Peyer's patch (tissue), 4 donors: ENCODE measurements around the gene CA4. TPM values are rescaled to one million over a fixed set of nuclear protein-coding genes. Genes with fewer than 3 reads are reported as not detected.
"Not testable (repeated sequence)": the region's sequence is repeated elsewhere in the genome, so short reads cannot be mapped to it uniquely, and the experiment has no call there.

Source experiments
- DNase-seq, 3 donors: peaks; one replicate each; pipeline ENCODE4 v3.0.0-alpha.2; 2017 to 2019
- H3K27ac ChIP-seq, 4 donors: fragments of 200-600 bp; sonication (generic); one replicate each; pipeline ENCODE4 v1.5.1; 2016 to 2019
- H3K27me3 ChIP-seq, 2 donors: fragments of 200-600 bp; sonication (generic); one replicate each; pipeline ENCODE4 v1.5.1; 2019
- H3K36me3 ChIP-seq, 3 donors: fragments of 200-600 bp; sonication (generic); one replicate each; pipeline ENCODE4 v1.5.1; 2016 to 2019
- H3K4me1 ChIP-seq, 4 donors: fragments of 200-600 bp; sonication (generic); one replicate each; pipeline ENCODE4 v1.5.1; 2016 to 2019
- H3K4me3 ChIP-seq, 4 donors: fragments of 200-600 bp; sonication (generic); 1 replicate in 3 of 4; 2 replicates in 1 of 4; pipeline ENCODE4 v1.5.1; 2016 to 2019; ENCODE audit warnings: mild to moderate bottlenecking in 1 of 4
- H3K9me3 ChIP-seq, 4 donors: fragments of 200-600 bp; sonication (generic); one replicate each; pipeline ENCODE4 v1.5.1; 2016 to 2019; ENCODE audit warnings: mild to moderate bottlenecking in 1 of 4
- POLR2A ChIP-seq, 2 donors: fragments of 450-650 bp; IDR thresholded peaks; one replicate each; pipeline ENCODE4 v1.5.1; 2017; ENCODE audit warnings: antibody characterized with exemption in 2 of 2, mild to moderate bottlenecking in 2 of 2, moderate library complexity in 2 of 2
- total RNA-seq, 4 donors: library from RNA; depleted of rRNA; stranded (reverse); fragments of >200 nt; gene quantifications; one replicate each; pipeline ENCODE4 v1.1.0, GENCODE V29; 2016
- TF ChIP-seq, protein P1 (sequence below), 6 experiments: fragments of 450-650 bp in 4 of 6; fragments of 200-600 bp in 2 of 6; sonication (generic) in 1 of 6; IDR thresholded peaks; one replicate each; pipeline ENCODE4 v1.5.1; 2017 to 2019; ENCODE audit warnings: antibody characterized with exemption in 6 of 6, mild to moderate bottlenecking in 3 of 6, moderate library complexity in 1 of 6

CA4 gene
- total RNA-seq, 4 donors from 2014 or later = 1.6 to 18.4 (median 12.3) TPM; not detected in 1

DNA sequence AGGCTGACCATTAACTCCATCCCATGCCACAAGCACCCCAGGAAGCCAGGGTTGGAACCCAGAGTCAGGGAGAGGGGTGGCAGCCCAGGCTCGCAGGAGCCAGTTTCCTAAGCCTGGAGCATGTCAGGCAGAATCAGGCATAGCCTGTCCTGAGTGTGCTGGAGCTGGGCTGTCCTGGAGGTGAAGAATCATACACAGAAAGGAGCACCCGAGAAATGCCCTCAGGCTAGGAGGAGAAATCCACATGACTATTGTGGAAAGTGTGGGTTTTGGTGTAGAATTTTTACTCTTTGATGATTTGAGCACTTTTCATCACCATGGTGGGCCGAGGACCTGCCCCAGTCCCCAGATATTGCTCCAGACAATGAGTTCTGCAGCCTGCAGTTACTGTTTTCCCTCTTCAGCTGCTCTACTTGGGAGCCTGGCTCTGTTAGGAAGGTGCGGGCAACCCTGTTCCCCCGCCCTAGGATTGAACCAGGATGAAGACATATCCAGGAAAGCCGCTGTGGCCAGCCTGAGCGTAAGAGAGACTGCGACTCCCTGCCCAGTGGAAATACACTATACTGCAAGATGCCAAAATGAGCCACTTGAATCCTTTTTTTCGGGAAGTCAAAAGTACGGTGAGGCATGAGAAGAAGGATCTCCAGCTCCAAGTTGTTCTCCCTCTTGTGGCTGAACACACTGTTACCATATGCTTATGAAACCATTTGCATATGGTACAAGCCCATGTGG is 42.1 kb upstream of the CA4 start:
- H3K27me3 ChIP-seq = no peaks in the 10 kb centered on the region
- TF ChIP-seq, protein P1, sequence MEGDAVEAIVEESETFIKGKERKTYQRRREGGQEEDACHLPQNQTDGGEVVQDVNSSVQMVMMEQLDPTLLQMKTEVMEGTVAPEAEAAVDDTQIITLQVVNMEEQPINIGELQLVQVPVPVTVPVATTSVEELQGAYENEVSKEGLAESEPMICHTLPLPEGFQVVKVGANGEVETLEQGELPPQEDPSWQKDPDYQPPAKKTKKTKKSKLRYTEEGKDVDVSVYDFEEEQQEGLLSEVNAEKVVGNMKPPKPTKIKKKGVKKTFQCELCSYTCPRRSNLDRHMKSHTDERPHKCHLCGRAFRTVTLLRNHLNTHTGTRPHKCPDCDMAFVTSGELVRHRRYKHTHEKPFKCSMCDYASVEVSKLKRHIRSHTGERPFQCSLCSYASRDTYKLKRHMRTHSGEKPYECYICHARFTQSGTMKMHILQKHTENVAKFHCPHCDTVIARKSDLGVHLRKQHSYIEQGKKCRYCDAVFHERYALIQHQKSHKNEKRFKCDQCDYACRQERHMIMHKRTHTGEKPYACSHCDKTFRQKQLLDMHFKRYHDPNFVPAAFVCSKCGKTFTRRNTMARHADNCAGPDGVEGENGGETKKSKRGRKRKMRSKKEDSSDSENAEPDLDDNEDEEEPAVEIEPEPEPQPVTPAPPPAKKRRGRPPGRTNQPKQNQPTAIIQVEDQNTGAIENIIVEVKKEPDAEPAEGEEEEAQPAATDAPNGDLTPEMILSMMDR (IDR thresholded peaks at IDR 0.05) = no peak
- no peak for TF ChIP-seq POLR2A (IDR thresholded peaks at IDR 0.05)
- H3K36me3 ChIP-seq = no peaks in the 10 kb centered on the region
- DNase-seq = no peak
- H3K4me1 ChIP-seq = no peaks in the 10 kb centered on the region
- no peak overlapping the region for H3K27ac ChIP-seq
- H3K4me3 ChIP-seq = no peak overlapping the region
- H3K9me3 ChIP-seq = no peaks in the 10 kb centered on the region

DNA sequence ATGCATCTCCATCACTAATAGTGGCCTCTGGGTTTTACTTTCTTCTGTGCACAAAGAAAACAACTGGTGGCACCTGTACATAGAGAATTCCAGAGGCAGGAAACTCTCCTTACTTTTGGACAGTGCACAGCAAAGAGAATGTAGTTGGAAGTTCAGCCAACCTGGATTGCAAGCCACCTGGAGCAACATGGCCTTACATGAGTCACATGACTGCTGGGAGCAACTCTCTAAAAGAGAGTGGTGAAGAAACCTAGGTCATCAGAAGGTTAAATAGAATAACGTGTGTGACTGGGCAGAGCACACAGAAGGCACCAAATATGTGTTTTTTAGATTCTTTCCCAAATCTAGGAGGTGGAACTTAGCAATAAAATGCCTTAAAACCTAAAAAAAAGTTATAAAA is 41.5 kb upstream of the CA4 start:
- DNase-seq = not testable (repeated sequence)

DNA sequence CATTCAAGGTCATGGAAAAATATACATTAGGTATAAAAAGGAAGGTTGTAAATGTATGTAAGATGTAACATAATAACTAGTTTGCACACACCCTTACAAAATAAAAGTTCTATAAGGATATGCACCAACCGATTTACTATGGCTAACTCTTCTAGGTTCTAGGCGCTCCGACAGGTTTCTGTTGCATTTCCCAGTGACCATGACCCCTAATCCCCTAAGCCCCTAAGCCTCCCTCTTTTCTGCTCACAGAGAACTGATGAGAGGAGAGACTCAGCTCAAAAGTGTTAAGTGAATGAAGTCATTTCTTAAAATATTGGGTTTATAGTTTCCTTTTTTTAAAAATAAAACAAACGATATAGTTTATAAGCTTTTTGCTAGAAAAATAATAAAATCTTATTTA is 41.1 kb upstream of the CA4 start:
- Histone ChIP-seq H3K27ac (no peak overlapping the region), H3K4me3 (no peak overlapping the region), H3K27me3 (no peaks in the 10 kb centered on the region), H3K4me1 (no peaks in the 10 kb centered on the region), H3K9me3 (no peaks in the 10 kb centered on the region), H3K36me3 (no peaks in the 10 kb centered on the region)
- TF ChIP-seq, protein P1 (IDR thresholded peaks at IDR 0.05) = no peak
- TF ChIP-seq POLR2A (IDR thresholded peaks at IDR 0.05) = no peak
- no peak for DNase-seq

More for the DNA sequence above, 41.5 kb upstream of the CA4 start:
- H3K36me3 ChIP-seq, H3K4me3 ChIP-seq, H3K9me3 ChIP-seq, H3K27me3 ChIP-seq, H3K27ac ChIP-seq, H3K4me1 ChIP-seq: not testable (repeated sequence)

DNA sequence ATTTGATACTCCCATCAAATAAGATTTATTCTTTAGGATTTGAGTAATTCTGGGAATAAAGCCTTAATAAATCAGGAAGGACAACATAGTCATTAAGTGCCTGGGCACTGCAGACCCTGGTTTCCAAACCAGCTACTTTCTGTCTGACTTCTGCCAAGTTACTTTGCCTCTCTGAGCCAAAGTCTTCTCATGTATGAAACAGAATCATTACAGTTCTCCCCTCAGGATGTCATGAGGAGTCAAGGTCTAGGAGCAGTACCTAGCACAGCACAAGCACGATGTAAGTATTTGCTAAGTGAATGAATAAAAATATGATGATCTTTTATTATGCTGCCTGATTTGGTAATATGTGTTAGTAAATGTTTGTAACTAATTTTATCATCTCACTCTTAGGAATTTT is 40.6 kb upstream of the CA4 start:
- Histone ChIP-seq H3K27me3 (no peaks in the 10 kb centered on the region), H3K9me3 (no peaks in the 10 kb centered on the region), H3K4me3 (no peak overlapping the region)

DNA sequence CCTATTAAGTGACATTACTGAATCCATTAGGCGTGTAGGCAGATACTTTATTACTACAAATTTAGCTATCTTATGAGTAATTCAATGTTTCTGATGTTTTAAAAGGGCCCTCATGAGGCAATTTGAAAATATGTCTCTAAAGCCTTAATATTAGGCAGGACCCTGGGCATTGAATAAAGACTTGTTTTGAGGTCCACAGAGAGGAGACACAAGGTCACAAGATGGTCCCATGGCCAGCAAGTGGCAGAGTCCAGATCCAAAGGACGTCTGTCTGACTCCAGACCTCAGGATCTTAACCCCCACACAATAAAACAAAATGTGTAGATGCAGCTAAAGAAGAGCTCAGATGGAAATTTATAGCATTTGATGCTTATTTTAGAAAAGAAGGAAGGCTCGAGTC is 39.2 kb upstream of the CA4 start:
- H3K9me3 ChIP-seq = no peaks in the 10 kb centered on the region
- H3K27ac ChIP-seq = no peak overlapping the region
- no peaks in the 10 kb centered on the region for H3K4me1 ChIP-seq
- TF ChIP-seq, protein P1 (IDR thresholded peaks at IDR 0.05) = no peak
- no peak for TF ChIP-seq POLR2A (IDR thresholded peaks at IDR 0.05)
- H3K36me3 ChIP-seq = no peaks in the 10 kb centered on the region
- no peak for DNase-seq
- H3K27me3 ChIP-seq = no peaks in the 10 kb centered on the region
- no peak overlapping the region for H3K4me3 ChIP-seq

More for the DNA sequence above, 40.6 kb upstream of the CA4 start:
- DNase-seq = no peak
- TF ChIP-seq, protein P1 (IDR thresholded peaks at IDR 0.05) = no peak
- no peak for TF ChIP-seq POLR2A (IDR thresholded peaks at IDR 0.05)
- Histone ChIP-seq H3K36me3 (no peaks in the 10 kb centered on the region), H3K27ac (no peak overlapping the region), H3K4me1 (no peaks in the 10 kb centered on the region)

DNA sequence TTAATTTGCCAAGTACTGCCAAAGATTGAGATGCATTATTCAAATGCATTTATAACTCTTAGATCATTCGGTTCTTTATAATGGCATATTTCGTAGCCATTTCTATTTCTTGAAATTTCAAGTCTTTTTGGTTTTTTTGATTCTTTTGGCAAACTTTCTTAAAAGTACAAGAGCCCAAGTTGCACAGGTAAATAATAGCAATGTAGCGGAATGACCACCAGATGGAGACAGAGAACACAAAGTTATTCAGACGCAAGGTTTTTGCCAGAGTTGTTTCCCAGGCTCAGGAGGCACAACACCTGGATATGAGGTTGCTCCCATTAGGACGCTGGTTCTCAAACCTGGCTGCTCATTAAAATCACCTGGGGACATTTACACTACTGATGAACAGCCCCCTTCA is 38.1 kb upstream of the CA4 start:
- DNase-seq, H3K27me3 ChIP-seq, H3K36me3 ChIP-seq, H3K4me1 ChIP-seq, H3K4me3 ChIP-seq, H3K9me3 ChIP-seq, H3K27ac ChIP-seq: not testable (repeated sequence)

DNA sequence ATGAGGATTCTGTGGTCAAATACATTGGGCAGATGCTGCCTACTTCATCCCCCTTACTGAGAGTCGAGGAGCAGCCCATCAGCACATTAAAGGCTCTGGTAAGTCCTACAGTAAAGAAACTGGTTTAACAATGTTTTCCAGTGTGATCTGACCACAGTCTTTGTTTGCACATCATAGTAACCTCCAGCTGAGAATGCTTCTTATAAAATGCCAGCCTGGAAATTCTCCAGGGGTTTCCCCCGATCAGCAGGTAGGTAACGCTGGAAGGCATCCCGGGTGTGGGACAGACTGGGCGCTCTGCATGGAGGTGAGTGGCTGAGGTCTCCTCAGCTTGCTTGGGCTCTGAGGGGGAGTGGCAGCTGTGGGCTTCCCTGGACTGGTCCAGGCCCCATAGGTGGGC is 34.4 kb upstream of the CA4 start:
- not testable (repeated sequence) for H3K27me3 ChIP-seq, DNase-seq, H3K4me3 ChIP-seq, H3K4me1 ChIP-seq, H3K27ac ChIP-seq, H3K36me3 ChIP-seq, H3K9me3 ChIP-seq

DNA sequence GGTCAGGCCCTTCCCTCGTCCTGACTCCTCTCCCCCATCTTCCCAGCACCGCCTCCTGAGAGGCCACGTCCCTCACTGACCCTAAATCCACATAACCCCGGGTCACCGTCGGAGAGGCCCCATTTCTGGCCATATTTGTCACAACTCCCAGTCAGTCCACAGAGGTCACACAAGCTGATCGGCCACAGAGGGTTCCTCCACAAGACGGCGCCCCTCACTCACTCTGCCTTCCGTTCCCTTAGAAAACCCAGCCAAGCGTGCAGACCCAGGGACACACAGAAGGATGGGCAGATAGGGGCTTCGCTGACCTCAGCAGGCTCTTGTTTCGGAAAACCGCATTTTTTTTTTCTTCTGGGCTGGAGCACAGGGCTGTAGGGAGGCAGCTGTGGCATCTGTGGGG is 33.6 kb upstream of the CA4 start:
- H3K27ac ChIP-seq, H3K4me1 ChIP-seq, H3K27me3 ChIP-seq, H3K9me3 ChIP-seq, H3K36me3 ChIP-seq, H3K4me3 ChIP-seq, DNase-seq: not testable (repeated sequence)

DNA sequence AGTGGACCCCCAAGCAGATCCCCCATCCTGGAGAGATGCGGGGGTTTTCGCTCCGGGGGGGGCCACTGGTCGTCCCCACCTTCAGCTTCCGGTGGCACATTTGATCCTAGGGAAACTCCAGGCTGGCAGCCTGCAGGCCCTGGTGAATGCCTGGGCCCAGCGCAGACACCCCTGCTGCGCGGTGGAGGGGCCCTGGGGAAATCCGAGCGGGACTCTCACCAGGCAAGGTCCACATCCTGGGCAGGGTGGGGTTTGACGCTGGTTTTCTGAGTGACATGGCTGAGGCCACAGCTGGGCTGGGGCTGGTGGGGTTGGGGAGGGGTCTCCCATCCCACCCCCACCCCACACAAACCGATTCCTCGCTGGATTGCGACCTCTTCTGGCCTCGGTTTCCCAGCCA is 30.6 kb upstream of the CA4 start:
- not testable (repeated sequence) for H3K9me3 ChIP-seq, H3K36me3 ChIP-seq, DNase-seq, H3K4me3 ChIP-seq, H3K27me3 ChIP-seq, H3K27ac ChIP-seq, H3K4me1 ChIP-seq

DNA sequence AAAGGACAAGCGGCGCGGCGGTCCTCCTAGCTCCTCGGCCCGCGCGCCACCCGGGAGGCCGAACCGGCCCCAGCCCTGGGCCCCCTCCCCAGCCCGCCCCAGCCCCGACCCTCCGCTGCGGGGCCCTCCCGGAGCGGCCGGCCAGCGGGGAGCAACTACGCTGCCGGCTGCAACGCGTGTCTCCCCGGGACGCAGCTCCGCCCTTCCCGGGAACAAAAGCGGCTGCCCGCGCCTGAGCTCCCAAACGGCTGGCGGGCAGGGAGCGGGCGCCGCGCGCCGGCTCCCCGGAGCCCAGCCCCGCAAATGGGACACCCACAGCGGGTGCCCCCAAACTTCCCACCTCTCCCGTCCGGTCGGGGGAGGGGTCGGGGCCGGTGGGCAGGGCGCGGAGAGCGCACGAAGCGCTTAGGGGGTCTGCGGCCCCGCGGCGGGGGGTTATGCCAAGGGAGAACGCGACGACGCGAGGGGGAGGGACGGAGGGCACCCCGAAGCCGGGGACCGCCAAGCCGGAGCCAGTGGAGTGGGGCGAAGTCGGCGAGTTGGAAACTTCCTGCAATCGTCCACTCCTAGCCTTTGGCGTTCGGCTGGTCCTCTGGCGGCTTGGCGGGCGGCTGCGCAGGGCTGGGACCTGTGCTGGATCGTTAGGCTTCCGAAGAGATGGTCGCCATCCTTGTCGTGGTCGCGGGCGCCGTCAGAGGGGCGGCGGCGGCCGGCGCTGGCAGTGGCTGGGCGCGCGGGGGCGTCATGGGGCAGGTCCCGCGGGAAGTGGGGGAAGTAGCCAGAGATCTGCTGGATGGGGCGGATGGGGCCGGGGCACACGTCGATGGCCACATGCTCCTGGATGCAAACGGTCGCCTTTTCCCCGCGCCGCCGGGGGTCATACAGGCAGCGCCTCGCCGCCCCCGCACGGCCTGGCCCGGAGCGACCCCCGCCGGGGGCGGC is 29.7 kb upstream of the CA4 start:
- not testable (repeated sequence) for H3K4me1 ChIP-seq, H3K36me3 ChIP-seq, H3K27ac ChIP-seq, H3K9me3 ChIP-seq, DNase-seq, H3K27me3 ChIP-seq
- peak overlapping the region in 1 of 4 donors; percentile 35 for H3K4me3 ChIP-seq
